ENCODE measurements around the gene PSAT1. TPM values are rescaled to one million over a fixed set of nuclear protein-coding genes. Genes with fewer than 3 reads are reported as not detected.

Gene PSAT1
- total and polyA plus RNA-seq, 8 donors = 15.9 to 43.7 (median 30.5) TPM

DNA sequence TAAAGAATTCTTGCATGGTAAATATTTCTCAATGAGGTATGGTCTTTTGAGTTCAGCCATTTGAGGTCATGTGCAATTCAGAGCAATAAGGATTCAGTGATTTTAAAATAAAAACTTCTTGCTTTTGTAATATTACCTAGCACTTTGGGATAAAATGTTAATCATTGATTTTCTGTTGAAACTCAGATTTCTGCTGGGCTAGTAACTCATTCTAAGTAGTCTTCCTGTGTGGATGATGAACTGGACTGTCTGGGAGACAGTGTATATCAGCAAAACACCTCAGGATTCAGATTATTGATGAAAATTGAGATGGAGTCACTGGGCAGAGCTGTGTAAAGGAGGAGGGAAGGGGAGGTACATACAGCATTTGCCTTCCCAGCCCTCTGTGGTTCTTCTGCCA lies 10.8 kb upstream of the PSAT1 start:
- Histone ChIP-seq H3K4me1 (peaks cover 0 to 4% of the 10 kb centered on the region in 2 donors), H3K9me3 (no peaks in the 10 kb centered on the region), H3K36me3 (no peaks in the 10 kb centered on the region), H3K27ac (no peak overlapping the region), H3K27me3 (peaks cover 0 to 5% of the 10 kb centered on the region in 2 donors), H3K4me3 (no peak overlapping the region)
- DNase-seq (no peak), ATAC-seq (no peak)
- TF ChIP-seq, protein P1, sequence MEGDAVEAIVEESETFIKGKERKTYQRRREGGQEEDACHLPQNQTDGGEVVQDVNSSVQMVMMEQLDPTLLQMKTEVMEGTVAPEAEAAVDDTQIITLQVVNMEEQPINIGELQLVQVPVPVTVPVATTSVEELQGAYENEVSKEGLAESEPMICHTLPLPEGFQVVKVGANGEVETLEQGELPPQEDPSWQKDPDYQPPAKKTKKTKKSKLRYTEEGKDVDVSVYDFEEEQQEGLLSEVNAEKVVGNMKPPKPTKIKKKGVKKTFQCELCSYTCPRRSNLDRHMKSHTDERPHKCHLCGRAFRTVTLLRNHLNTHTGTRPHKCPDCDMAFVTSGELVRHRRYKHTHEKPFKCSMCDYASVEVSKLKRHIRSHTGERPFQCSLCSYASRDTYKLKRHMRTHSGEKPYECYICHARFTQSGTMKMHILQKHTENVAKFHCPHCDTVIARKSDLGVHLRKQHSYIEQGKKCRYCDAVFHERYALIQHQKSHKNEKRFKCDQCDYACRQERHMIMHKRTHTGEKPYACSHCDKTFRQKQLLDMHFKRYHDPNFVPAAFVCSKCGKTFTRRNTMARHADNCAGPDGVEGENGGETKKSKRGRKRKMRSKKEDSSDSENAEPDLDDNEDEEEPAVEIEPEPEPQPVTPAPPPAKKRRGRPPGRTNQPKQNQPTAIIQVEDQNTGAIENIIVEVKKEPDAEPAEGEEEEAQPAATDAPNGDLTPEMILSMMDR (IDR thresholded peaks at IDR 0.05) = no peak
- intact Hi-C loops (cut with DNase I) = no loop called here

DNA sequence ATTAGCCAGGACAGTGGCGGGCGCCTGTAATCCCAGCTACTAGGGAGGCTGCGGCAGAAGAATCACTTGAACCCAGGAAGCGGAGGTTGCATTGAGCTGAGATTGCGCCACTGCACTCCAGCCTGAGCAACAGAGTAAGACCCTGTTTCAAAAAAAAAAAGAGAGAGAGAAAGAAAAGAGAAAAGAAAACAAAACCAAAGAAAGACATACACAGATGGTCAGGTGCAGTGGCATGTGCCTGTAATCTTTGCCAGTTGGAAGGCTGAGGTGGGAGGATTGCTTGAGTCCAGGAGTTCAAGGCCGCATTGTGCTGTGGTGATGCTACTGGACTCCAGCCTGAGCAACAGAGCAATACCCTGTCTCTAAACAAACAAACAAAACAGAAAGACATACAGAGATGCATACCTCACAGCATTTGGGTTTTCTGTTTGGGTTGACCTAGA lies 10.0 kb upstream of the PSAT1 start:
- TF ChIP-seq, protein P1 (IDR thresholded peaks at IDR 0.05) = no peak
- intact Hi-C loops (cut with DNase I) = no loop called here
- no peak for DNase-seq
- H3K9me3 ChIP-seq = no peaks in the 10 kb centered on the region
- H3K27me3 ChIP-seq = peaks cover 0 to 5% of the 10 kb centered on the region in 2 donors
- no peaks in the 10 kb centered on the region for H3K4me1 ChIP-seq
- no peak overlapping the region for H3K27ac ChIP-seq
- no peak for ATAC-seq
- no peak overlapping the region for H3K4me3 ChIP-seq
- no peaks in the 10 kb centered on the region for H3K36me3 ChIP-seq

DNA sequence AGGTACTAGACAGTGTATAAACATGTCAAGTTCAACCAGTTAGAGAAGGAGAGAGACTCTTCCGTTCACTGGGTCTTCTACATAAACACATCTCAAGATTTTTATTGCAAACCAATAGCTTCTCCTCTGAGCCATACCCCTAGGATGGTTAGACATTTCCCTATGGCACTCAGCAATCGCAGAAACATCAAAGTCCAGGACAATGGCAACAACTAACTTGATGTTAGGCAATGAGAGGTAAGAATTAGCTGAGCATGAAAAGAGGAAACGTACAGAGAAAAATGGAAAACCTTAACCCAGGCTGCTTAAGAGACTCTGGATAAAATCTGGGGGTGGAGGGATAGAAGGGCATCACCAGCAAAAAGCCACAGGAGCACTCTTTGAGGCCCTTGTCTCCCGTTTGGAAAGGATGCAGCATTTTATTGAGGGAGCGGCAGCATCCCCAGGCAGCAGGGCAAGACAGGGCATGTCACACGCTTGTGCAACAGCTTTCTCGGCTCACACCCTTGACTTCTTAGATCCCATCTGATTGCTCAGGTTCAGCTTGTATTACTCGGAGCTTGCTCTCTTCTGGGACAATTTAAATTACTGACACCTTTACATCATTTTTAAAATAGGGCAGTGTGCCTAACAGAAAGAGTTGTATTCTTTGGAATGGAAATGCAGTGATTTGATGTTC lies 8.6 kb upstream of the PSAT1 start:
- Histone ChIP-seq H3K27ac (no peak overlapping the region), H3K36me3 (no peaks in the 10 kb centered on the region), H3K4me3 (no peak overlapping the region), H3K27me3 (peaks cover 0 to 5% of the 10 kb centered on the region in 2 donors), H3K4me1 (no peaks in the 10 kb centered on the region), H3K9me3 (no peaks in the 10 kb centered on the region)
- no peak for ATAC-seq
- intact Hi-C loops (cut with DNase I) = no loop called here
- DNase-seq = no peak
- TF ChIP-seq, protein P1 (IDR thresholded peaks at IDR 0.05) = no peak

DNA sequence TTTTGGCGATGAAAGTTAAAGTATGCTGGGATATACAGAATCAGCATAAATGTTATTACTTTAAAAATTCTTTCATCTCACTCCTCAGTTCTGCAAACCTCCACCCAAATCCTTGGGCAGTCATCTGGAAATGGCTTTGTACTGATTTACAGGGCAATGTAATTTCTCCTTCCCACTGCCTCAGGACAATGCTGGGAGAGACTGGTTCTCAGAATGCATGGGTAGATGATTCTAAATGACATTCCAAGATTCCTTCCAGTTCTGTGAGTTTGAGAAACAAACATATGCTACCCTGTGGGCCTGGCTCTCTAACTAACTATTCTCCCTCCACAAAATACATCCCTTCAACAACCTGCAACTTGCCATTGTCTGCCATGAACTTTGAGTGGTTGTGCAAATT lies 7.5 kb upstream of the PSAT1 start:
- peaks cover 0 to 5% of the 10 kb centered on the region in 2 donors for H3K27me3 ChIP-seq
- no peak overlapping the region for H3K27ac ChIP-seq
- TF ChIP-seq, protein P1 (IDR thresholded peaks at IDR 0.05) = no peak
- DNase-seq (no peak), ATAC-seq (no peak)
- H3K4me3 ChIP-seq = no peak overlapping the region
- H3K36me3 ChIP-seq = no peaks in the 10 kb centered on the region
- intact Hi-C loops (cut with DNase I) = no loop called here
- H3K9me3 ChIP-seq = no peaks in the 10 kb centered on the region
- H3K4me1 ChIP-seq = no peaks in the 10 kb centered on the region

DNA sequence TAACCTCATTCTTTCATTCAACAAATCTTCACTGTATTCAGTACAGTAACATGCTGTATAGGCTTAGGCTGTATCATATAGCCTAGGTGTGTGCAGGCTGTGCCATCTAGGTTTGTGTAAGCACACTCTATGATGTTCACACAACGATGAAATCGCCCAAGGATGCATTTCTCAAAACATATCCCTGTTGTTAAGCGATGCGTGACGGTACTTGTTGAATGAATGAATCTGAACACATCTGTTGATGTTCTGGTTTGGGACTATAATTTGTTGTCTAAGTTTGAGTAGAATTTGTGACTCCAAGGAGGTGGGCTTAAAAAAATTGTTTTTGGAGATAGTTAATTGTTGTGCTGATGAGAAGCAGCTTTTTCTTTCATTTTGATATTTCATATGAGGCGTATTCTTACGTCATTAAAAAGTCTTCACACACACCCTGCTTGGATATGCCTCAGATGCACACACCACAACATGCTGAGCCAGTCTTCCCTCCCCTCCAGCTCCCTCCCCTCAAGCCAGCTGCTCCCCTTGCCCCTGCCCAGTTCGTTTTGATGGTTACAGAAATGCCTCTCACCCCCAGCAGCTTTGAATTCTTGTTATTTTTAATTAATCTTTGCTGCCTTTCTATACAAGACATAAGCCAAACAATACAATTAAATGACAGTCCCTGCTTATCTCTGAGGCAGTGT lies 5.5 kb upstream of the PSAT1 start:
- DNase-seq (no peak), ATAC-seq (no peak)
- Histone ChIP-seq H3K4me3 (no peak overlapping the region), H3K4me1 (peaks cover 0 to 4% of the 10 kb centered on the region in 2 donors), H3K9me3 (no peaks in the 10 kb centered on the region), H3K27me3 (peaks cover 0 to 10% of the 10 kb centered on the region in 2 donors), H3K27ac (no peak overlapping the region), H3K36me3 (no peaks in the 10 kb centered on the region)
- intact Hi-C loops (cut with DNase I) = no loop called here
- TF ChIP-seq, protein P1 (IDR thresholded peaks at IDR 0.05) = no peak
